Endothelial cell of umbilical vein (primary cell): Measurements from ENCODE around the gene AAMDC. TPM values are rescaled to one million over a fixed set of nuclear protein-coding genes. Genes with fewer than 3 reads are reported as not detected.

ENCODE experiments used
- BruUV-seq: library from RNA; stranded (reverse); fragments of 400-500 nt; replicated peaks from 2 replicates; lab custom pipeline; 2021; lab: Mats Ljungman, UMichigan
- CTCF ChIA-PET: fragments of 300-600, 350-600 bp; sonication (Branson Sonifier 250); formaldehyde crosslinking; loops from one replicate; lab custom pipeline; 2021; ENCODE audit warnings: antibody characterized with exemption, inconsistent platforms; lab: Charles Lee
- POLR2A ChIA-PET: fragments of 300-600, 350-600 bp; sonication (Branson Sonifier 250); formaldehyde crosslinking; loops from one replicate; lab custom pipeline; 2021; ENCODE audit warnings: antibody characterized with exemption, inconsistent platforms; lab: Charles Lee
- DNase-seq: peaks from one replicate; pipeline ENCODE4 v3.0.0-alpha.2; 2011; ENCODE audit warnings: low read depth, low spot score
- FAIRE-seq: peaks from 2 replicates; lab custom pipeline; 2011; peaks lifted over from hg19 to GRCh38; lab: Jason Lieb, UNC
- H2AFZ ChIP-seq: 2 replicates; pipeline ENCODE4 v1.6.0; 2012; ENCODE audit warnings: low read depth, low read length, control low read depth, inconsistent platforms
- H3K27ac ChIP-seq: 2 replicates; pipeline ENCODE4 v1.5.1; 2011; ENCODE audit warnings: low read depth, mild to moderate bottlenecking, control low read depth, low read length, moderate library complexity; ENCODE audit not compliant: insufficient read depth
- H3K27me3 ChIP-seq, 2 experiments: 2 replicates each; pipeline versions ENCODE4 v1.6.0 to v1.6.1; 2011; ENCODE audit warnings: low read length in 2 of 2, mixed read lengths in 1 of 2; ENCODE audit not compliant: control insufficient read depth in 2 of 2, insufficient read depth in 2 of 2
- H3K36me3 ChIP-seq, 2 experiments: 2 replicates in 1 of 2; 3 replicates in 1 of 2; pipeline ENCODE4 v1.5.1; 2011; ENCODE audit warnings: low read length in 2 of 2, mild to moderate bottlenecking in 1 of 2, moderate library complexity in 1 of 2; ENCODE audit not compliant: control insufficient read depth in 2 of 2, insufficient read depth in 2 of 2; ENCODE audit errors: extremely low read depth in 1 of 2
- H3K4me1 ChIP-seq: 3 replicates; pipeline ENCODE4 v1.5.1; 2011; ENCODE audit warnings: mild to moderate bottlenecking, low read length; ENCODE audit not compliant: control insufficient read depth, insufficient read depth; ENCODE audit errors: extremely low read depth
- H3K4me2 ChIP-seq: 2 replicates; pipeline ENCODE4 v1.6.1; 2011; ENCODE audit warnings: low read length, control low read depth, mixed read lengths; ENCODE audit not compliant: insufficient read depth
- H3K4me3 ChIP-seq, 3 experiments: fragments of 200-600 bp in 1 of 3; sonication (generic), shearing (Covaris generic) in 1 of 3; replicated peaks in 1 of 3; 2 replicates each; pipeline ENCODE4 v1.5.1; 2011 to 2016; ENCODE audit warnings: control low read depth in 3 of 3, low read length in 3 of 3, mild to moderate bottlenecking in 2 of 3, inconsistent platforms in 1 of 3, low read depth in 1 of 3, moderate library complexity in 1 of 3; ENCODE audit not compliant: insufficient read depth in 1 of 3
- H3K79me2 ChIP-seq: 2 replicates; pipeline ENCODE4 v1.6.0; 2012; ENCODE audit warnings: low read length, inconsistent platforms; ENCODE audit not compliant: control insufficient read depth, insufficient read depth
- H3K9ac ChIP-seq: replicated peaks from 2 replicates; pipeline ENCODE3; 2011; ENCODE audit warnings: low read length, control low read depth; ENCODE audit not compliant: insufficient read depth; ENCODE audit errors: extremely low read depth
- H3K9me1 ChIP-seq: replicated peaks from 3 replicates; pipeline ENCODE4 v1.6.0; 2011; ENCODE audit warnings: mild to moderate bottlenecking, low read length; ENCODE audit not compliant: control insufficient read depth, insufficient read depth; ENCODE audit errors: extremely low read depth
- H3K9me3 ChIP-seq: replicated peaks from 2 replicates; pipeline ENCODE4 v1.5.1; 2012; ENCODE audit warnings: low read length, inconsistent platforms; ENCODE audit not compliant: control insufficient read depth, insufficient read depth
- H4K20me1 ChIP-seq: replicated peaks from 2 replicates; pipeline ENCODE3; 2011; ENCODE audit warnings: mild to moderate bottlenecking, low read length; ENCODE audit not compliant: control insufficient read depth, insufficient read depth; ENCODE audit errors: extremely low read depth
- EZH2 ChIP-seq: IDR thresholded peaks from 2 replicates; pipeline ENCODE4 v1.6.1; 2012; ENCODE audit warnings: borderline replicate concordance, low read depth, mild to moderate bottlenecking, moderate library complexity, low read length, inconsistent platforms; ENCODE audit not compliant: severe bottlenecking
- FOS ChIP-seq: IDR thresholded peaks from 2 replicates; pipeline ENCODE4 v1.6.1; 2011; ENCODE audit warnings: mild to moderate bottlenecking, low read length, moderate library complexity, borderline replicate concordance; ENCODE audit not compliant: insufficient read depth
- GATA2 ChIP-seq: IDR thresholded peaks from 2 replicates; pipeline ENCODE4 v1.7.0; 2011; ENCODE audit warnings: low read depth, mild to moderate bottlenecking, moderate library complexity, mixed read lengths, low read length; ENCODE audit not compliant: insufficient read length, insufficient read depth
- JUN ChIP-seq: IDR thresholded peaks from 2 replicates; pipeline ENCODE4 v1.6.1; 2011; ENCODE audit warnings: borderline replicate concordance, low read depth; ENCODE audit not compliant: insufficient read length, insufficient read depth
- MYC ChIP-seq: IDR thresholded peaks from one replicate; pipeline ENCODE4 v1.6.1; 2011; ENCODE audit warnings: mild to moderate bottlenecking, low read depth, low read length
- POLR2A ChIP-seq: IDR thresholded peaks from 2 replicates; pipeline ENCODE4 v1.6.1; 2012; ENCODE audit warnings: low read depth, mild to moderate bottlenecking, control low read depth, low read length
- POLR2AphosphoS5 ChIP-seq: IDR thresholded peaks from 2 replicates; pipeline ENCODE4 v1.6.1; 2012; ENCODE audit warnings: low read depth, mild to moderate bottlenecking, control low read depth, low read length, moderate library complexity; ENCODE audit not compliant: insufficient read depth
- dilution Hi-C: fragments of 300-500 bp; cut with MboI; formaldehyde crosslinking; loops from one replicate; pipeline ENCODE4 v1.15.0; 2019; ENCODE audit warnings: low sequenced_read_pairs; ENCODE audit not compliant: extremely low pct_ligation_motif_present
- intact Hi-C: fragments of 100-400 bp; cut with micrococcal nuclease; formaldehyde crosslinking; loops from one replicate; pipeline ENCODE4 v1.10.0; 2022
- polyA plus RNA-seq, 4 experiments: library from polyadenylated mRNA; depleted of rRNA in 3 of 4; stranded (reverse) in 3 of 4; unstranded in 1 of 4; fragments of >200 nt; gene quantifications; 2 replicates each; pipeline versions ENCODE4 v1.2.1 to v1.2.3, GENCODE V29; 2011 to 2012; ENCODE audit warnings: missing spikeins in 1 of 4
- total RNA-seq: library from RNA; stranded (reverse); gene quantifications from 2 replicates; pipeline ENCODE4 v1.2.3, GENCODE V29; 2021
- TF ChIP-seq, protein P1 (sequence below), 2 donors: IDR thresholded peaks; 1 replicate in 1 of 2; 2 replicates in 1 of 2; pipeline ENCODE4 v1.5.1; 2011; ENCODE audit warnings: low read length in 2 of 2, mild to moderate bottlenecking in 2 of 2, moderate library complexity in 2 of 2, control low read depth in 1 of 2, inconsistent platforms in 1 of 2, low read depth in 1 of 2; ENCODE audit not compliant: insufficient read depth in 1 of 2; ENCODE audit errors: extremely low read depth in 1 of 2
- TF ChIP-seq, protein P2 (sequence below): IDR thresholded peaks from 2 replicates; pipeline ENCODE4 v1.6.1; 2011; ENCODE audit not compliant: insufficient read depth, insufficient read length

AAMDC gene
- total and polyA plus RNA-seq, 2 donors (not counting 3 experiments of a cell fraction or from before 2014, with no cell fraction given): 48.1 to 51.0 TPM

- H4K20me1 ChIP-seq: no peaks in the 10 kb centered on the region
- FAIRE-seq (no peak), DNase-seq (no peak)
- TF ChIP-seq POLR2A: no peak
- no peak for TF ChIP-seq GATA2
- no peak for TF ChIP-seq JUN
- TF ChIP-seq, protein P1, sequence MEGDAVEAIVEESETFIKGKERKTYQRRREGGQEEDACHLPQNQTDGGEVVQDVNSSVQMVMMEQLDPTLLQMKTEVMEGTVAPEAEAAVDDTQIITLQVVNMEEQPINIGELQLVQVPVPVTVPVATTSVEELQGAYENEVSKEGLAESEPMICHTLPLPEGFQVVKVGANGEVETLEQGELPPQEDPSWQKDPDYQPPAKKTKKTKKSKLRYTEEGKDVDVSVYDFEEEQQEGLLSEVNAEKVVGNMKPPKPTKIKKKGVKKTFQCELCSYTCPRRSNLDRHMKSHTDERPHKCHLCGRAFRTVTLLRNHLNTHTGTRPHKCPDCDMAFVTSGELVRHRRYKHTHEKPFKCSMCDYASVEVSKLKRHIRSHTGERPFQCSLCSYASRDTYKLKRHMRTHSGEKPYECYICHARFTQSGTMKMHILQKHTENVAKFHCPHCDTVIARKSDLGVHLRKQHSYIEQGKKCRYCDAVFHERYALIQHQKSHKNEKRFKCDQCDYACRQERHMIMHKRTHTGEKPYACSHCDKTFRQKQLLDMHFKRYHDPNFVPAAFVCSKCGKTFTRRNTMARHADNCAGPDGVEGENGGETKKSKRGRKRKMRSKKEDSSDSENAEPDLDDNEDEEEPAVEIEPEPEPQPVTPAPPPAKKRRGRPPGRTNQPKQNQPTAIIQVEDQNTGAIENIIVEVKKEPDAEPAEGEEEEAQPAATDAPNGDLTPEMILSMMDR (IDR thresholded peaks at IDR 0.05; ENCODE audit: extremely low read depth in 1 of 2, insufficient read depth in 1 of 2, low read depth in 1 of 2, low read length in 2 of 2): no peak
- TF ChIP-seq MYC: no peak
- no peak for TF ChIP-seq FOS
- no peak for TF ChIP-seq POLR2AphosphoS5
- TF ChIP-seq, protein P2, sequence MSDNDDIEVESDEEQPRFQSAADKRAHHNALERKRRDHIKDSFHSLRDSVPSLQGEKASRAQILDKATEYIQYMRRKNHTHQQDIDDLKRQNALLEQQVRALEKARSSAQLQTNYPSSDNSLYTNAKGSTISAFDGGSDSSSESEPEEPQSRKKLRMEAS: no peak
- TF ChIP-seq EZH2: no peak
- no peak overlapping the region for H2AFZ ChIP-seq
- ChIA-PET CTCF (interaction anchor here (0.6 kb wide), 1 partner anchor 153 kb away, joined by 3 read pairs; no protein-coding TSS in a partner anchor), POLR2A (no interaction called here)
- no peaks in the 10 kb centered on the region for H3K79me2 ChIP-seq
- intact Hi-C loops (no loop called here), dilution Hi-C loops (no loop called here)
- no peak overlapping the region for H3K4me2 ChIP-seq
- no peak overlapping the region for H3K9ac ChIP-seq
- BruUV-seq: no TSS peak
- H3K27me3 ChIP-seq: no peaks in the 10 kb centered on the region
- no peaks in the 10 kb centered on the region for H3K9me3 ChIP-seq
- H3K9me1 ChIP-seq: no peaks in the 10 kb centered on the region
- H3K27ac ChIP-seq: no peak overlapping the region
- H3K4me1 ChIP-seq: no peaks in the 10 kb centered on the region
- H3K4me3 ChIP-seq: no peak overlapping the region
- H3K36me3 ChIP-seq: peaks cover 4 to 7% of the 10 kb centered on the region in 2 experiments
These were observed 53.3 kb downstream of the AAMDC start for GRCh38 chr11:77874206-77874605.
